Peyer's patch (tissue), 4 donors: ENCODE data around the gene PRR7.

Experiments used
- CTCF ChIP-seq, 6 experiments: fragments of 450-650 bp in 4 of 6; fragments of 200-600 bp in 2 of 6; sonication (generic) in 1 of 6; IDR thresholded peaks; one replicate each; pipeline ENCODE4 v1.5.1; 2017 to 2019; ENCODE audit warnings: antibody characterized with exemption in 6 of 6, mild to moderate bottlenecking in 3 of 6, moderate library complexity in 1 of 6
- POLR2A ChIP-seq, 2 donors: fragments of 450-650 bp; IDR thresholded peaks; one replicate each; pipeline ENCODE4 v1.5.1; 2017; ENCODE audit warnings: antibody characterized with exemption in 2 of 2, mild to moderate bottlenecking in 2 of 2, moderate library complexity in 2 of 2

GRCh38 chr5:177477701-177478477 is 31.3 kb downstream of the PRR7 start:
- no peak for TF ChIP-seq CTCF (IDR thresholded peaks at IDR 0.05)
- no peak for TF ChIP-seq POLR2A (IDR thresholded peaks at IDR 0.05)
